GM19455 (cell line): ENCODE data around the gene HIPK2.
A peak's percentile ranks its signal among the peaks of the same experiment; 100 is the strongest.

Source experiments
- ATAC-seq: cut with Tn5 transposase; IDR thresholded peaks from one replicate; pipeline ENCODE4 v1.9.1; 2021; ENCODE audit not compliant: unreplicated experiment

The HIPK2 gene

GRCh38 chr7:139777948-139778841 lies at the start of gene HIPK2:
Gene HIPK2 (minus strand): TSS chr7:139777998. CDS start chr7:139777623, 375 bp downstream.
- peak; percentile 54 for ATAC-seq

GRCh38 chr7:139827042-139827441 lies 49.2 kb upstream of the HIPK2 start:
- no peak for ATAC-seq

GRCh38 chr7:139825666-139826290 lies 48.0 kb upstream of the HIPK2 start:
- no peak for ATAC-seq

GRCh38 chr7:139823959-139824521 lies 46.2 kb upstream of the HIPK2 start:
- ATAC-seq = no peak

- ATAC-seq = no peak
These were observed 45.1 kb upstream of the HIPK2 start for GRCh38 chr7:139822855-139823254.

GRCh38 chr7:139821349-139822105 lies 43.7 kb upstream of the HIPK2 start:
- ATAC-seq = no peak

GRCh38 chr7:139820089-139820488 lies 42.3 kb upstream of the HIPK2 start:
- no peak for ATAC-seq

GRCh38 chr7:139817249-139817648 lies 39.5 kb upstream of the HIPK2 start:
- ATAC-seq = no peak

GRCh38 chr7:139813689-139814088 lies 35.9 kb upstream of the HIPK2 start:
- no peak for ATAC-seq

GRCh38 chr7:139813151-139813550 lies 35.4 kb upstream of the HIPK2 start:
- no peak for ATAC-seq

- ATAC-seq = no peak
These were observed 33.3 kb upstream of the HIPK2 start for GRCh38 chr7:139811066-139811465.

GRCh38 chr7:139808846-139809442 lies 31.1 kb upstream of the HIPK2 start:
- ATAC-seq = no peak

- no peak for ATAC-seq
These were observed 30.6 kb upstream of the HIPK2 start for GRCh38 chr7:139808427-139808826.

GRCh38 chr7:139807009-139807408 lies 29.2 kb upstream of the HIPK2 start:
- ATAC-seq = no peak

GRCh38 chr7:139804571-139804970 lies 26.8 kb upstream of the HIPK2 start:
- no peak for ATAC-seq

GRCh38 chr7:139799586-139799985 lies 21.8 kb upstream of the HIPK2 start:
- no peak for ATAC-seq

- ATAC-seq = no peak
These were observed 21.1 kb upstream of the HIPK2 start for GRCh38 chr7:139798892-139799291.

- ATAC-seq = no peak
These were observed 20.4 kb upstream of the HIPK2 start for GRCh38 chr7:139798221-139798620.

- ATAC-seq = no peak
These were observed 19.8 kb upstream of the HIPK2 start for GRCh38 chr7:139797607-139798006.

GRCh38 chr7:139791316-139791715 lies 13.5 kb upstream of the HIPK2 start:
- ATAC-seq = no peak

GRCh38 chr7:139784648-139785047 lies 6.8 kb upstream of the HIPK2 start:
- no peak for ATAC-seq
